ENCODE measurements around the gene RPL12.

Gene RPL12

DNA sequence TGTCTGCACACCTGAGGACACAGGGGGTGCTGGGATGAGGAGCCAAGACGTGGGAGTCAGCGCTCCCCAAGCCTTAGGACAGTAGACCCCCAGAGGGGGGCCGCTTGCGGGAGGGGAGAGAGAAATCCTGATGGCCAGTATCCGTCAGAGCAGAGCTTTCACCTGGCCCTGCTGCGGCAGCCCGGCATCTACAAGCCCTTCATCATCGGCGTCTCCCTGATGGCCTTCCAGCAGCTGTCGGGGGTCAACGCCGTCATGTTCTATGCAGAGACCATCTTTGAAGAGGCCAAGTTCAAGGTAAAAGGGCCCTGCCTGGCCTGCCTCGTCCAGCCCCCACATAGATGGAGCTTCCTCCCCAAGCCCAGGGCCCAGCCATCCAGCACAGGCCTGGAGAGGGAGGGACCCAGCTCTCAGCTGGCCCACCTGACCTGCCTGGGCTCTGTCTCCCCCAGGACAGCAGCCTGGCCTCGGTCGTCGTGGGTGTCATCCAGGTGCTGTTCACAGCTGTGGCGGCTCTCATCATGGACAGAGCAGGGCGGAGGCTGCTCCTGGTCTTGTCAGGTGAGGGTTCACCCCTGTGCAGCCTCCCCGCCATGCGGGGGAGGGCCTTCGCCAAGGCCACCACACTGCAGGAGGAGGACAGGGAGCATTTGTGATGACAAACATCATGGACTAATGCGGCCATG is 47.6 kb downstream of the RPL12 start:
- no peak for DNase-seq (ENCODE audit: low read depth)

DNA sequence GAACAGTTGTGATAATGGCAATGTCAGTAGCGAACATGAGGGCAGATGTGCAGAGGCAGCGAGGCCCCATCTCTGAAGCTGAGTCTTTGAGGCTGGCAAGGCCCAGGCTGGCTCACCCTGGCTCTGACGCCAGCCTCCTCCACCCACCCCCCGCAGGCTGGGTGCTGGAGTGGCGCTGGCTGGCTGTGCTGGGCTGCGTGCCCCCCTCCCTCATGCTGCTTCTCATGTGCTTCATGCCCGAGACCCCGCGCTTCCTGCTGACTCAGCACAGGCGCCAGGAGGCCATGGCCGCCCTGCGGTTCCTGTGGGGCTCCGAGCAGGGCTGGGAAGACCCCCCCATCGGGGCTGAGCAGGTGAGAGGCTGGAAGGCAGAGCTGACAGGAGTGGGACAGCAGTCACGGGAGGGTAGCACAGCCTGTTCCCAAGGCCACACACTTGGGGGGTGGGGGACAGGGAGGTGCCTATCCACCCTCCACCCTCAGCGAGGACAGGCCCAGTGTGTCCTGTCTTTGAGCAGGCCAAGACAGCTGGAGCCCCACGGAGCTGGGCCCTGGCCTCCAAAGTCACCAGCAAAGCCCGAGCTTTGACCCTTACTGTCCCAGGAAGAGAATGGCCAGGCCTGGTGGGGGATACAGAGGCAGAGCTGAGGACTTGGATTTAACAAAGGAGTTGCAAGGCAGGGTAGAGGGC is 48.7 kb downstream of the RPL12 start:
- no peak for DNase-seq (ENCODE audit: low read depth)

DNA sequence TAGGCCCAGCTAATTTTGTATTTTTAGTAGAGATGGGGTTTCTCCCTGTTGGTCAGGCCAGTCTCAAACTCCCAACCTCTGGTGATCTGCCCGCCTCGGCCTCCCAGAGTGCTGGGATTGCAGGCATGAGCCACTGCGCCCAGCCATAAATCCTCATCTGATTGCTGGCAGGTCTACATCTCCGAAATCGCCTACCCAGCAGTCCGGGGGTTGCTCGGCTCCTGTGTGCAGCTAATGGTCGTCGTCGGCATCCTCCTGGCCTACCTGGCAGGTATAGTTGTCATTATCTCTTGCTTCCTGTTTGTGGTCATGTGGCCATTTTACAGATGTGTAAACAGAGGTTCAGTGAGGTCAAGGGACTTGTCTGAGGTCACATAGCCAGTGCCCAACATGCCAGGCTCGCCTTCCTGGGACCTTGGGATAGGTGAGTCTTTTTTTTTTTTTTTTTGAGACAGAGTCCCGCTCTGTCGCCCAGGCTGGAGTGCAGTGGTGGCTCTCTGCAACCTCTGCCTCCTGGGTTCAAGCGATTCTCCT is 51.4 kb downstream of the RPL12 start:
- no peak for DNase-seq (ENCODE audit: low read depth)

DNA sequence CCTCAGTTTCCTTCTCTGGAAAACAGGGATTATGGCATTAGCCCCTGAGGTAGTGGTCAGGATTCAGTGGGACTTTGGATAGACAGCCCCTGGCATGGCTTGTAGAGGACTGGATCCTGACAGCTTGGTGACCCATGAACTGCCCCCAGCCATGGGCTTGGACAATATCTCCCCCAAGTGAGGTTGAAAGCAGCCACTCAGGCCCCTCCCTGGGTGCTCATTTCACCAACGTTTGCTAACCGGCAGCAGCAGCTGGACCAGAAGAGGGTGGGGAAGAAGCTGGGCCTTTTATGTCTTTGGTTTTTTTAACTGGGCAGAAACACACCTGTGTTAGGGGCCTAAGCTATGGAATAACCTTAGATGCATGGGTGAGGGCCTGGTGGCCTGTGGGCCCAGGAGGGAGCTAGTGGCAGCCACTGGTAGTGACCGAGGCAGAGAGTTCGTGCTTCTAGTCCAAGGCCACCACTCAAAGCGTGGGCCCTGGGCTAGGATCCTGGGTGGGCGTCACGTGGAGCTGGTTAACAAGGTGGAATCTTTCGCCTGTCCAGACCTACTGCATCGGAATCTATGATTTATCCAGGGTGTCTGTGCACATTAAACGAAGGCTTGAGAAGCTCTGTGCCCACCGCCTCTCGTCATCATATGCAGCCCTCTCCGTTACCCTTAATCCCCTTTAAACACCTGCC is 52.3 kb downstream of the RPL12 start:
- no peak for DNase-seq (ENCODE audit: low read depth)

DNA sequence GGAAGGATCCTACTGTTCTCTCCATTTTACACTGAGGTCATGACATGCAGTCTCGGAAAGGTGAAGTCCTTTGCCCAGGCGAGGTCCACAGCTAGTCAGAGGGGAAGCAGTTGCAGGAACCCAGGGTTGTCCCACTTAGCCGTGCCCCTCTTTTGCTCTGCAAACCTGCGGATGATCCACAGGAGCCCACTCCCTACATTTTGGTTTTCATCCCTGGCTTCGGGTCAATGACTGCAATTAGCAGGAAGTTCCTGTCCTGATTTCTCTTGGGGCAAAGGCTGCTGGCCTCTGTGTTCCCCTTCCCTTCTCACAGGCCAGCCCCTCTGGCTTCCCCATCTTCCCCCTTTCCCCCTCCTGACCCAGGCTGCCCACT is 52.9 kb downstream of the RPL12 start:
- no peak for DNase-seq (ENCODE audit: low read depth)

Data from fibroblast of the conjunctiva (primary cell).